HG03460 (cell line): Measurements from ENCODE around the gene HNRNPC.
"Not testable (repeated sequence)": the region's sequence is repeated elsewhere in the genome, so short reads cannot be mapped to it uniquely, and the experiment has no call there.

Source experiments
- ATAC-seq: cut with Tn5 transposase; IDR thresholded peaks from one replicate; pipeline ENCODE4 v1.9.1; 2021; ENCODE audit not compliant: unreplicated experiment

HNRNPC gene

DNA sequence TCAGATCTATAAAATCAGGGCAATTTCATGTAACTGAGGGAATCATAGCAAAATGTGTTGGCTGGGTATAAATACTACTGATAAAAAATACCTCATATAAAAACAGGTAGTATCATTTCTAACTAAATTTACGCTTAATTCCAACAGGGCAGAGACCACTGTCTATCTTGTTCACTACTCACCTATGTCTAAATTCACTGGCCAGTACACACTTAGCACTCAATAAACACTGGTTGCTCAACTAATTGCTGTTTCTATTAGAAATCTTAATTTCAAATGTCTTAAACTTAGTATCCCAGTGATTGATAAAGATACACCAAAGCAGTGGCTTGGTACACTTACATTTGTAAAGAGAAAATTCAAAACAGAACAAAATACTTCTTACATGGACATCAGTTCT is 55.6 kb downstream of the HNRNPC start:
- no peak for ATAC-seq

DNA sequence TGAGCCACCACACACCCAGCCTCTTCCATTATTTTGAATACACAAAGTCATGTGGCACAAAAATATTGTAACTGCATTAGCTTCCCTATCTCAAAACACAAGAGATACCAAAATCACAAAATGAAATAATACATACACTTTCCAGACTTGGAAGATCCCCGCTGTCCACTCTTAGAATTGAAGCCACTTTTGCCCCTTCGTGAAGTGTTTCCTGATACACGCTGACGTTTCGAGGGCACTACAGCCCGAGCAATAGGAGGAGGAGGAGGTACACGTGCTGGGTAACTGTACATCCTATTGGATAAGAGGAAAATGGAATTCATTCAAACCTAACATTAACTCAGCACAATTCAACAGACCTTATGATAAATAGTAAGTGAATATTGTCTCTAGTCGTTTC is 56.4 kb downstream of the HNRNPC start:
- not testable (repeated sequence) for ATAC-seq

DNA sequence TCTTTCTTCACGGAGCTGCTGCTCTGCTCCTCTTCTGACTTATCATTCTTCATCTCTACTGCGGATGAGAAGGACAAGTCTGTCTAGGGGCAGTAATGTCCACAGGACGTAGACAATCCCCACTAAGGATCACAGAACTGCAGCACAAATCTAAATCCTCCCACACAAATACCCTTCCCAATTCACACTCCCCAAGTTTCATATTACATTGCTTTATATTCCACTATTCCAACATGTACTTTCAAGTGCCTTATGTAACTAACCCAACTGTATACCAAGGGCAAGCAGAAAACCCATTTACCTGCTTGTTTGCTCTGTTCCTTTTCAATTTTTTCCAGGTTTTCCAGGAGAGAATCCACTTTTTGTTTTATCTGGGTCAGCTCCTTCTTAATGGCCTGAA is 57.7 kb downstream of the HNRNPC start:
- no peak for ATAC-seq

DNA sequence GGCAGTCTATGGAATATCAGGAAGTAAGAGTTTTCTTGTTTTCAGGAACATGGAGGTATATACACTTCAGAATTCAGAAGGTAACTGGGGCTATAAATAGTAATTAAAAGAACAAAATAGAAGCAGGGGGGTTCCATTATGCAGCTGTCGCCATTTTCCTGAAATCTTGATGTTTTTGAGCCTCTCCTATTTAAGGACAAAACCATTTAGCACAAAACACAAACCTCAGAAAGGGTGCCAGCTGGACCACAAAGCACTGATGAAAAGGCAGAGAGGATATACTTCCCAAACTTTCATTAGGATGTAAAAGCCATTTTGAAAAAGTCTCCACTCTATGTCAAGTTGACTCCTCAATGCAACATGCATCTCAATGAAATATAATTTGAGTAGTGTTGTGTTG is 59.2 kb downstream of the HNRNPC start:
- no peak for ATAC-seq

DNA sequence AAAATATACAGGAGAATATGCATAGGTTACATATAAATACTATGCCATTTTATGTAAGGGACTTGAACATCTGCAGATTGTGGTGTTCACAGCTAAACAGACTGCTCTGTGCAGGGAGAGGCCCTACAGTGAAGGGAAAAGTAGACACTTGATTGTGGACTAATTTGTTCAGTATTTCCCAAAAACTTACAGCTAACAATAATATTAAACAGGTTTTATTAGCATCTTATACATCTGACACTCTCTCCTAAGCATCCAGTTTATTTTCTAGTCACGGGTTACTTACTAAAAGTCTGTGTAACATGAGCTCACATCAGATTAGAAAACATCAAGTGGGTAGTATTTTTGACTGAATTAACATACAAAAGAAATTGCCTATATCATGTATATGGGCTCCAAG is 60.1 kb downstream of the HNRNPC start:
- no peak for ATAC-seq

DNA sequence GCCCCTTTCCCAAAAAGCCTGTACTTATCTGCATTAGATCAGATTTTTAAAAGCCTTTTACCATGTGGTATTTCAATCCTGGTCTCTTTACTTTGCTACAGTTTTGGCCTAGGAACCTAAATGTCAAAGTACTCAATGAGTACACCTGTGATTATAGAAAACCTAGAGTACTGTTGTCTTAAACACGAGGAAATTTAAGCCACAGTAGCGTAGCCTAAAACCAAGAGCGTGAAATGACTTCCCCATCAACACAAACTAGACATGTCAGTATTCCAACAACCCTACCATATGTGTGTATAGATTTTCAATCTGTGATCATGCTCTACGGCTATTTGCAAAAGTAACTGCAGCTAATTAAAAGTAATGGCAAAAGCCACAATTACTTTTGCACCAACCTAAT is 60.7 kb downstream of the HNRNPC start:
- ATAC-seq = no peak

DNA sequence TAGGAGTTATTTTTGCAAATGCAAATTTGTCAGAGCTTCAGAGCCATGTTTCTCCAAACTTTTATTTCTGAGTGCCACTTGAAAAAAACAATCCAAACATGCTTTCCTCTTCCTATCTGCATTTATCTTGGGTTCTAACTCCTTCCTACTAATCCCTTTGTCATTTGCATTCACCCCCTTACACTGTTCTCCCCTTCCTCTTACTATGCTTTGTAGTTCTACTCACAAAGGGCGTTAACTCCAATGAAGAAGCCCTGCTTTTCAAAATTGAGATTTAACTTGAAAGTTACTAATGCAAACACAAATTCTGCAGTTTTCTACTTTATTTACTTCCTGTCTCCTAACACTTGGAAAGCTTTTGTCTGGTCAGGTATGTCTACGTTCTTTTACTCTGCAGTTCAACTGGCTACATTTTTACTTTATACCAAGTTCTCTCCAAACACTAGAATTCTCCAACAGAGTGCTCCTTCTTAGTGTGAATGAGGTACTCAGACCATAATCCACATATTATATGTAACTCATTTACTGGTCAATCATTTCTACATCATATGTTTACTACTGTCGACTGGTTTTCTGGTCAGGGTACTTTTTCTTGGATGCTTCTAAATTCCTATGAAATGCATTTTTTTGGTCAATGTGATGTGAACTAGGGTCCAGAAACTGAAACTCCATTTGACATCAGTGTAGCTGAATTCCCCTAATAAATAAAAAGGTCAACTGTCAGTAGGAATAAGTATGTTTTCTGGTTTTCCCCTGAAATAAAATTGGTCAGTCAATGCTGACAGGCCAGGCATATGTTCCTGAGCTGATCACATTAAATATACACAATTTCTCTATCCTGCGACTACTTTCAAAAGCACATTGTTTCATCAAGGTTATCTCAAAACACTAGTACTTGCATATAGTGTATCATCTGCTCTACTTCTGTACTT is 62.2 kb downstream of the HNRNPC start:
- no peak for ATAC-seq

DNA sequence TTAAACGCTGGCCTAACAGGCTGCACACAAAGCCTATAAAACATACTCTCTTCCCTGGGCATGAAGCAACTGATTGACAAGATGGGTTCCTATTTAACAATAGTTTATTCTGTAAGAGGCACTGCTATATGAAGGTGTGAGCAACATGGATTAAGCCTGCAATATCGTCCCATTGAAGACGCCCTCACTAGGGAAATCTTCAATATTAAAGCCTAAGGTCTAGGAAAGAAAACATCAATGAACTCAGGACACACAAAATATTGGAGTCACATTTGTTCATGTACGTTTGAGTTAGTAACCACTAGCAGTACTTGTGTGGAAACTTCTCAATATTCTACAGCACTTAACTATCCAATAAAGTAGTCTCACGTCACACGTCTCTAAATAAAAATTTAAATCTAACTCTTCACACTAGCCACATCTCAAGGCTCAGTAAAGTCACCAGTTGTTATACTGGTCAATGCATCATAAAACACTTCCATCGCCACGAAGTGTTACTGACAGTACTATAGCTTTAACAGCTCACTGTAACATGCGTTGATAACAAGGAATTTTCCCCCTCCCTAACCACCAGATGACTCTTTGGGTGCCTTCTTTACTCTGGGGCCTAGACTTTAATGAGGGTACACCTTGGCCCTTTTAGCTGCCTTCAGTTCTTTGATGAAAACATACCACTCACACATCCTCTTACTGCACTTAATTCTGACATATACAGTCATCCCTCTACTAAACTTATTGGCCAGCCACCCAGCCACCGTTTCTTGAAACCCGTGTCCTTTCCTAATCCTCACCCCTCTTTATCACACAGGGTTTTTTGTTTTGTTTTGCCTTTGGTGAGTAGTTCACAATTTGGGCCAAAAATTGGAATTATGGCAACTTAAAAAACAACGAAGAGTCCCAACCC is 63.3 kb downstream of the HNRNPC start:
- ATAC-seq = no peak

DNA sequence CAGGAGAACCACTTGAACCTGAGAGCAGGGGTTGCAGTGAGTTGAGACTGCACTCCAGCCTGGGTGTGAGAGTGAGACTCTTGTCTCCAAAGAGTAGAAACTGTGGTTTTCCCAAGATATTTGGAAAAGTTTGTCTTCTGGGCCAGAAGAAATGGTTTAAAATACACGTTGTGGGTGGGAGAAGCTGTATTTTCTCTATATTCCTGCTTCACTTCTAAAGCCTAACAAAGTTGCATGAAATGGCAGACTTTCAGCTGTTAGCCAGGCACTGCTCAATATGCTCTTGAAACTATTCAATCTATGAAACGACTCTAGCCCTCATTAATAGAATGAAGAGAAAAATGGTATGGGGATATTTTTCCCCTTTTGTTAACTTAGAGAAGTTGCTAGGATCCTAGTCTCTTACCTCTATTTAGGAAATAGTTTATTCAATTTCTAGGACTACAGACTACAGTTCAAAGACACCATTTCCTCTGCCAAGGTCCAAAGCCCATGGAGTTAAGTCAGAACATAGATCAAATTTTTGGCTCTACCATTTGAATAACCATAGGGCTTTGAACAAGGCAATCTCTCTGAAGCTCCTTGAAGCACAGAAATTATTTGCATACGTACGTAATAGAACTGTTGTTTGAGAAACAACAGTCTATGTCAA is 64.1 kb downstream of the HNRNPC start:
- no peak for ATAC-seq

DNA sequence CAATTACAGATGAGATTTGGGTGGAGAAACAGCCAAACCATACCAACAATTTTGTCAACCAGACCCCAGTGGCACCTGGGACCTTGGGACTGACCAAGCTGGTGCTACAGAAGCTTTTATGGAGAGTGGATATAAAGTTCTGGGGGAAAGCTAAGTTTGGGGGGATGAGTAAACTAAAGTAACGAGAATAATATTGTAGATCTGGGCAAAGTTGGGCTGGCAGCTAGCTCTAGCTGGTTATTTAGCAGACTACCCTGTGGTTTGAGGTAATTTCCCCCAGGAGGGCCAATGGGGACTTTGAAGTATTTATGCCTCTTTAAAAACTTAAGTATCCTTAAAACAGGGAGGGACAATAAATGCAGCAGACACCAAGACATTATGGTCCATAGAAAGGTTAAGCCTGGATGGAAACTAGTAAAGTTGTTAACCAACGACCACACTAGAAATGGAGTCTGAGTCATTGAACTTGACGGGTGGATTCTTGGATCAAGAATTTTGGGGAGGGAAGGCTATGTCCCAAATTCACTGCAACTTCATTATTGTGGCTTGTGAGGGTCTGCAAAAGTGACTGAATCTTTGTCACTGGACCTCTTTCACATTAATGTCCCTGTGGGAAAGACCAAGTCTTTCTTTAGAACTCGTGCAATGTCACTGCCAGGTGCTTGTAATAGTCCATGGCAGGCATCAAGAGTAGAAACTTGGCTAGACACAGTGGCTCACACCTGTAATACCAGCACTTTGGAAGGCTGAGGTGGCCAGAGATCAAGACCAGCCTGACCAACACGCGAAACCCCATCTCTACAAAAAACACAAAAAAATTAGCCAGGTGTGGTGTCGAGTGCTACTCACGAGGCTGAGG is 64.8 kb downstream of the HNRNPC start:
- no peak for ATAC-seq

DNA sequence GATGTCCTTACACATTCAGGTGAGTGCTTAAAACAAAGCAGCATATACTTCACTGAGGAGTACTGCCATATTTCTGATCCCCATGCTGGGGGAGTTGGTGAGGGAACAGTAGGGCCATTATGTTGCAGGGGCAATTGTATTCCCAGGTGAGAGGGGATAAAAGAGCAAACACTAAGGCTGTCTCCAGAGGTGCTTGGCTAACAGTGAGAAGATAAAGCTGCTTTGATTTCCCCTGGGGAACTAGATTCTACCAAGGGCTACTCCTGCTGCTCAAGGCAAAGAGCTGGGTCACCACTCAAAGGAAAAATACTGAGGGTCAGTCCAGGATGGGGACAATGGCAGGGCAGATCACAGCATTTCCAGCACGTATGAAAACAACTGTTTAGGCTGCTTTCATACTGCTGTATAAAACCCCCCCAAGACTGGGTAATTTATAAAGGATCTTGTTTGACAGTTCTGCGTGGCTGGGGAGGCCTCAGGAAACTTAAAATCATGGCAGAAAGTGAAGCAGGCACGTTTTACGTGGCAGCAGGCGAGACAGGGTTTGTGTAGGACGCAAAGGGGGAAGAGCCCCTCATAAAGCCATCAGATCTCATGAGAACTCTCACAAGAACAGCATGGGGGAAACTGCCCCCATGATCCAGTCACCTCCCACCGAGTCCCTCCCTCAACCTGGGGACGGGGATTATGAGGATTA is 65.6 kb downstream of the HNRNPC start:
- ATAC-seq = no peak

DNA sequence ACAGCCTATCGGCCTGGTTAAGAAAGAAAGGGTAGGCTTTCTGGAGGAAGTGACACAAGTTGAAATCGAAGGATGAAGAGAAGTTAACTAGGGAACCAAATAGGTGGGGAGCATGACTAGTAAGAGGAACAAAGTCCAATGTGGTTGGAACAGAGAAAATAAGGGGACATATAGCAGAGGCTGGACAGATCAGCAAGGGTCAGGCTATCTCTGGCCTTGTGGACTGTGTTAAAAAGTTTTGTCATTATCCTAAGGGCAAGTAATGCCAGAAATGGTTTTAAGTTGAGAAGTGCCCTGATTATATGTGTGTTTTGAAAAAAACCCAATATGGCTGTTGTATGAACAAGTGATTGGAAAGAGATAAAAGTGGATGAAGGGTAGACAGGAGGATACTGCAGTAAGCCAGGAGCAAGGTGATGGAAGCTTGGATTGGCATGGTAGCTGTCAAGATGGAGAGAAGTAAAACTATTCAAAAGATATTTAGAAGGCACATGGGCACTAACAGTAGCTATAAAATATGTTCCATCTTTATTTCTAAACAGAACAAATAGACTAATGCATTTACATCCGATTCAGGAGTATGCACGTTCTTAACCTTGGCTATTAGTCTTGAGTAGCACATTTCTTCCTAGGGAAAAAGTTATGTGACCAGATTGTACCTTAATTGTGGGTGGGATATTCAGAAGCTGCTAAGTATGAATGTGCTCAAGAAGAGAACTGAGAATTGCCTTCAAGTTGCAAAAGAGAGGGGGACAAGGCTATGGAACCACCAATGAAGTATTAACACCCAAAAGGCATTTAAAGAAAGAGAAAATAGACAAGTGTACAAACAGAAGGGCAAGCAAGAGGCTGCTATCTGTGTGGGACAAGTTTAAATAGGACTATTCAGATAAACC is 66.5 kb downstream of the HNRNPC start:
- no peak for ATAC-seq

DNA sequence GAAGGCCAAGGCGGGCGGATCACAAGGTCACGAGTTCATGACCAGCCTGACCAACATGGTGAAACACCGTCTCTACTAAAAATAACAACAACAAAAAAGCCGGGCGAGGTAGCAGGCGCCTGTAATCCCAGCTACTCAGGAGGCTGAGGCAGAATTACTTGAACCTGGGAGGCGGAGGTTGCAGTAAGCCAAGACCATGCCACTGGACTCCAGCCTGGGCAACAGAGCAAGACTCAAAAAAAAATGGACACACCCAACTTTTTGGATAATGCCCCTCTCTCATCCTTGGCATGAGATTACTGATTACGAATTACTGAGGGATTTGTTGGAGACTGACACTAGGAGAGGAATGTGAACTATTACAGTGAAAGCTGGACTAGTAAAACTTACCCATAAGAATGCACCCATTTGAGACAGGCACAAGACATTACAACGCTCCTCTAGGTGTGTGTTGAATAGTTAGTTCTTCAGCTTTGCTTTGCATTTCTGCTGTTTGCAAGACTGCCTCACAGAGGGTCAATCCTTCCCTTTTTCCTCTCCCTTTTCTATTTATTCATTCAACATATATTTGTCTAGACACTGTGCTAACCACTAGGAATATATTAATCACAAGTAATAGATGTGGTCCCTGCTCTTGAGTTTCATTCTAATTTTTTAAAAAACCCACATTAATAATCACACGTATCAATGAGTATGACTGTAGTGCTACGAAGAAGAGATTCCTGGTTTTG is 67.3 kb downstream of the HNRNPC start:
- ATAC-seq = no peak

DNA sequence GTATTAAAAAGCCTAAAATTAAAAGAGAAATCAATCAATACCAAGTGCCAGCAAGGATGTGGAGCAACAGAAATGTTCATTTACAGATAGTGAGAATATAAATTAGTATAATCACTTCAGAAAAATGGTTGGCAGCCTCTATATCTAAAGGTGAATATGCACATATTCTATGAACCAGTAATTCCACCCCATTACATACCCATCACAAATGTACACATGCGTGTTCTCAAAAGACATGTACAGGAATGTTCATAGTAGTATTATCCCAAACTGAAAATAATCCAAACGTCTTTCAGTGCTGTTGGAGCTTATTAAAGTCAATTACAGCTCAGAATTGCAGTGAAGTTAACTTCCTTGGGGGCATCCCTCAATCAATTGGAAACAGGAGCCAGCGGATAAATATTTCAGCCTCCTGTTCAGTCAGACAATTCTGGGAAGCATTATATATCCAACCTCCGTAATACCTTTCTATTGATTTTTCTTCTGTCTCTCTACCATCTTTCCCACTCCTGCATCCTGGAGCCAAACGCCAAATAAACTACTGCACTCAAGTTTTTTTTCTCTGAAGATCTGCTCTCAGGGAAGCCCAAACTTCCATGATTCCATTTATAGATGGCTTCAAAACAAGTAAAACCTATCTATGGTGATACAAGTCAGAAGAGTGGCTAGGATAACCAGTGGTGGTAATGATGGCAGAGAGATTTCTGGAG is 68.3 kb downstream of the HNRNPC start:
- no peak for ATAC-seq

DNA sequence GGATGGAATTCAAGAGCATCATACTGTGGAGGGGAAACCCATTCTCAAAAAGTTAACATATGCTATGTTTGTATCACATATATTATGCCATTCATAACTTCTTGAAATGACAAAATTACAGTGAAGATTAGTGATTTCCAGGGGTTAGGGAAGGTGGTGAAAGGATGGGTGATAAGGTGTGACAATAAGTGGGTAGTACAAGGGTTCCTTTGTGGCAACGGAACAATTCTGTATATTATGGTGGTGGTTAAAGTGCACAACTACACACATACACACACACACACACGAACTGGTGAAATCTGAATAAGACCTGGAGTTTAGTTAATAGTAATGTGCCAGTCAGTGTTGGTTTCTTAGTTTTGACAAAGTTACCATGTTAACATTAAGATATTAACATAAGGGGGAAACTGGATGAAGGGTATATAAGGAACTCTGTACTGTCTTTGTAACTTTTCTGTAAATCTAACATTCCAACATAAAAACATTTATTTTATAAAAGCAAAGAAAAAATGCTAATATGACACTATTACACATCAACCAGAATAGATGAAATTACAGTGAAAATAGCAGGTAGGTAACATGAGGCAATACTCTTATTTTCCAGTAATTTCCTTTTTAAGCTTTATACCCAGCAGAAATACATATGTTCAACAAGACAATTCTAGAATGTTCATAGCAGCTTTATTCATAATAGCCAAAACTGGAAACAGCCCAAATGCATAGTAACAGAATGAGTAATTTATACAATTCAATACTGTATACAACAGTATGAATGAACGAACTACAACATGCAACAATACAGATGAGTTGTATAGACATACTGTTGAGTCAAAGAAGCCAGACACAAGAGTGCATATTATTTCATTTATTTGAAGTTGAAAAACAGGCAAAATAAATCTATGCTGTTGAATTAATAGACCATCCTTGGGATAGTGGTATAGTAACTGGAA is 69.4 kb downstream of the HNRNPC start:
- ATAC-seq = no peak

DNA sequence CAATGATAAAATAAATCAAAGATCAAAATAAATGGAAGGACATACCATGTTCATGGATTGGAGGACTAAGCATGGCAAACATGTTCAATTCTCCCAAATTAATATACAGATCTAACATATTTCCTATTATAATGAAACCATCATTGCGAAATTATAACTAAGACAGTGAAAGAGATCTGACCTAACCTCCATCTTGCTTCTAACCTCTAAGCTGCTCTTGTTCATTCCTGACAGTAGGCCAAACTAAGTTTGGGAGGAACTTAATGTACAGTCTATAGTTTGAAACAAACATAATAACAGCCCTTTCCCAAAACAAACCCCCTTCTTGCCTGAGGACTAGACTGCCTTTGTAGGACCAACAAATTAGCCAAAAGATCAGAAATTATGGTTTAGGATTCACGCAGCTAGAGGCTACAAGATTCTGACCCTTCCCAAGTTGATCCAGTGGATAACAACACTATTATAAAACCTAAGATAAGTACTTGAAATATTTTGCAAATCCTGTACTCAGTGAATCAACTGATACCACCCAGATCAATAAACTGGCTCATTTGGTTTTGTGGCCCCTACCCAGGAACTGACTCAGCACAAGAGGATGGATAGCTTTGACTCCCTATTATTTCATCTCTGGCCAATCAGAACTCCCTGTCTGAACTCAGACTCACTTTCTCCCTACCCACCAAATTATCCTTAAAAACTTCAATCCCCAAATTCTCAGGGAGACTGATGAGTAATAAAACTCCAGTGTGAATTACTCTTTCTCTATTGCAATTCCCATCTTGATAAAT is 71.6 kb downstream of the HNRNPC start:
- ATAC-seq = no peak
